SKM-1 treated with dmso at 0.1 percent for 144 hours (cell line): ENCODE data around the gene MATN1.
A peak's percentile ranks its signal among the peaks of the same experiment; 100 is the strongest.
"Not testable (repeated sequence)": the region's sequence is repeated elsewhere in the genome, so short reads cannot be mapped to it uniquely, and the experiment has no call there.

Experiments
- DNase-seq: peaks from one replicate; lab custom pipeline; 2025; ENCODE audit not compliant: unreplicated experiment; lab: John Stamatoyannopoulos, UW

The MATN1 gene

GRCh38 chr1:30723331-30723755, at the start of gene MATN1:
MATN1 (minus strand) TSS chr1:30723585; CDS start chr1:30723551, 34 bp downstream.
- DNase-seq = no peak

DNA sequence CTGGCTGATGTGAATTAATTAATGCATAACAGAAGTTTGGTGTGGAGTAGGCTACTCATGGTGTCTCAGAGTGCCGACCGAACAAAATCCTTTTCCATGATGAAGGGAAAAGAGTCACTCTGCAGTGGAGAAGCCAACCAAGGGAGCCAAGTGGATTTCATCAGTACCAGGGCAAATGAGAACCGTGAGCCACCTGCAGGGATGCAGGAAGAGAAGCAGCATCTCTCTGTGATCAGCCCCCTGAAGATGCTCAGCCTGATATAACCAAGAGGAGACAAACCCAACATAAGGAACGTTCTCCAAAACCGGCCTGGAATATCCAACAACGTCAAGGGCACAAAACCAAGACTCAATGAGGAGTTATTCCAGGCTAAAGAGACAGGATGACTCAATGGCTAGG, 47.6 kb upstream of the MATN1 start:
- no peak for DNase-seq

GRCh38 chr1:30770150-30770549, 46.8 kb upstream of the MATN1 start:
- no peak for DNase-seq

DNA sequence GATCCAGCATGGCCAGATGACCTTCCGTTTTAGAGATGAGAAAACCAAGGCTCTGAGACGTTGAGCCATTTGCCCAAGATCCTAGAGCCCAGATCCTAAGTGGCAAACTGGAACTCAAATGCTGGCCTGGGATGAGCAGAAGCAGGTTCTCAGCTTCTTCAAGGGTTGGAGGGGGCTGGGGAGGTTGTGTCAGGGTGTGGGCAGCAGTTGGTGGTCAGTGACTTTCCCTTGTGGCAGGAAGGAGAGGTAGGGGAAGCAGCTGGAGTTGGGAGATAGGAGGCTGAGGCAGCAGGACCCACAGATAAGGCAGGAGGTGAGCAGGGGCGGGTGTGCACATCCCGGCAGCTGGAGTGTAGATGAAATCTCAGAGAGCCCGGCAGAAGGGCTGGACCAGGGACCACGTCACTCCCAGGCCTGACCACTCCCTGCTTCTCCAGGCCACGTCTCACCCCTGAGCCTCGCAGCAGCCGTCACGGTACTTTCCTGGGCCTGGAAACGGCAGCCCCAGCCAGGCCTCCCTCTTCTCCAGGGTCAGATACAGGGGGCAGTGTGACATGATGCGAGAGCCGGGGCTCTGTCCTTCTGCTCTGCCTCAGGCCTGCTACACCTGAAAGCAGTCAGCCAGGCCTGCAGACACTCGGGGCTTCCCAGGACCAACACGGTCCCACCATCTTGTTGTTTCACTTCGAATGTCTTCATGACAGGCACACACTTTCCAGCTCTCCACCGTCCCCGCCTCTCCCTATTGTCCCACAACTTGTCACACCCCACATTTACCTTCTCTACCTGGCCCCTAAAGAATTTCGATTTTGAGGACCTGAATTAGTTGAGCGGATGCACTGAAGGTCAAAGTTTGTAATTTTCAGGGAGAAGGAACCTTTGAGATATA, 45.7 kb upstream of the MATN1 start:
- peak; percentile 47 for DNase-seq

DNA sequence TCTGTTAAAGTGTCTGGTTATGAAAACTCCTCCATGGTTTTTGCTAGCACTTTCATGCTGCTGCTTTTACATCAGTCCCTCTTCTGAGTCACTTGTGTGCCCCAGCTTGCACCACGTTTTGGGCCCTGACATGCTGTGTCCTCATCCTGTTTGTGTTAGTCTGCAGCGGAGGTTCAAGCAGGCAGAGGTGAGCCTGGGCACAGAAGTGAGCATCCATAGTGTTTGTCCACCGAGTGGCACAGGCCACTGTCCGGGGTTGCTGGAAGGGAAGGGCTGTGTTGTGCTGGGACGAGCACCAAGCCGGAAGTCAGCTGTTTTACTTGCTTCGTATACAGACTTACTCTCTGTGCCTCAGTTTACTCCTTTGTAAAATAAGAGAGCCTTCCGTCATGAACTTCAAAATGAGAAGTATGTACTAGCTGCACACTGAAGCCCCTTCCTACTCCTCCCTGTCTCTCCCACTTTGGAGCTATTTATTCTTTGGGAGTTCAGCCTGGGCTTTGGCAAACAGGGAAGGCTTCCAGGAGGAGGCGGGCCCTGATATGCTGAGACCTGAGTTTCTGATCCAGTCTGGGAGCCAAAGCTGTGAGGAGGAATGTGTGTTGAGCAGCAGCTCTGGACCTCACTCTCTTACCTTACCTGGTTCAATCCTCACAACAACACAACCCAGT, 44.9 kb upstream of the MATN1 start:
- no peak for DNase-seq

DNA sequence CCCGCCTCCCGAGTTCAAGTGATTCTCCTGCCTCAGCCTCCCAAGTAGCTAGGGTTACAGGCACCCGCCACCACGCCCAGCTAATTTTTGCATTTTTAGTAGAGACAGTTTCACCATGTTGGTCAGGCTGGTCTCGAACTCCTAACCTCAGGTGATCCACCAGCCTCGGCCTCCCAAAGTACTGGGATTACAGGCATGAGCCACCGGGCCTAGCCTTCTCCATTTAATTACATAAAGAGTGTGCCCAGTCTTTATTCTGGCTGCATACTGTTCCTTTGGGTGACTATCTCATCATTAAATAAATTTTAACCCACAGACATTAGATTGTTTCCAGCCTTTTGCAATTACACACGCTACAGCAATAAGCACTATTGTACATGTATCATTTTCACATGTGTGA, 43.6 kb upstream of the MATN1 start:
- not testable (repeated sequence) for DNase-seq

DNA sequence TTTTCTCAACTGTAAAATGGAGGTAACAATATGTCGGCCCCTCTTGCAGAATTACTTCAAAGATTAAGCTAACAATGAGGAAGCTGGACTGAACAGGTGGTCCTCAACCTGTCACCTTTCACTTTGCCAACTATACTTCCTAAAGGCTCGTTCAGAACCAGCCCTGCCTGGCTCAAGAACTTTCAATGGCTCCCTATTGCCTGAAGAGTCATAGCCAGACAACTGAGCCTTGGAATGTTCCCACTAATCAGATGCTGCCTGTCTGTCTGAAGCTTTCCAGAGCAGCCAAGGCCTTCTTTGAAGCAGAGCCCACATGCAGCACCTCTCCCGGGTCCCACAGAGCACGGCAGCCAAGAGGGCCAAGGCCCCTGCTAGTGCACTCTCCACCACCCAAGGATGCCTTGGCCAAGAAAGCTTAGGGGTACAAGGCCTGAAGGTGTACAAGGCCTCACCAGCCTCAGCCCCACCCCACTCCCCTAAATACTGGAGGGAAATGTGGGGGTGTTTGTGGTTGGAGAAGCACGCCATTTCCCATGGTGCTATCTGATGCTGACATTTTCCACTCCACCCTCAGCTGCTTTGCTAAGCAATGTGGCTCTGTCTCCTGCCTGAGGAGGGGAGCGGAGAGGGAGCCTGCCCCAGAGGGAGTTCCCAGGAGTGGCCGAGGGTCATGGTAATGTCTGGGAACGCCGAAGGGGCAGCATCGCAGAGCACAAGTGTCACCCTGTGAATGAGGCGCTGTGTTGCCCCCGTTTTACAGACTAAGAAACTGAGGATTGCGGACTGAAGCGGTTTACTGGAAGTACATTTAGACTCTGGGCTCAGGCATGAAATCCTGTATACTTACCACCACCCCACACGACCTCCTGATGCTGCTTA, 42.4 kb upstream of the MATN1 start:
- DNase-seq = no peak

DNA sequence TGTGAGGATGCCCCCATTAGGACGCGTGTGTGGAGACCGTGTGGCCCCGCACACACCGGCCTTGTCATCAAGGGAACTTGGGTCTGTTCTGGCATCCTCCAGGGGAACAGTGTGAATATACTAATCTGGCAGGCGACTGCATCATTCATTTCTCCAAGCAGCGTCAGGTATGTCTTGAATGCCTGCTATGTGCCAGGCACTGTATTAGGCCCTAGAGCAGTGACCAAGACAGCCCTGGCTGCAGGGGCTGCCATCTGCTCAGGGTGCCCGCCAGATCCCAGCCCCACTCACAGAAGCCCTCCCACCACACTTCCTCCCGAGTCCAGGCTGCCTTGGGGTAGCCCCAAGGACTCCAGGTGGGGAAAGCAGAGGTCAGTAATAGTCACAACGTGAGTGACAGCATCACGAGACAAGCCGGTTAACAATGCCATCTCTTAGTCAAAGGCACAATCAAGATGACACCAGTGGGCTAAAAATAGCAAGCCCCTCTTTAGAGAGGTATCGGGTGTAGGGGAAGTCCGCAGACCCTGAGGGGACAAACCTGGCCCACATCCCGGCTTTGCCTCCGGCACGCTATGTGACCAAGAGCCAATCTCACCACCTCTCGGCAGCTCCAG, 41.7 kb upstream of the MATN1 start:
- DNase-seq = no peak

DNA sequence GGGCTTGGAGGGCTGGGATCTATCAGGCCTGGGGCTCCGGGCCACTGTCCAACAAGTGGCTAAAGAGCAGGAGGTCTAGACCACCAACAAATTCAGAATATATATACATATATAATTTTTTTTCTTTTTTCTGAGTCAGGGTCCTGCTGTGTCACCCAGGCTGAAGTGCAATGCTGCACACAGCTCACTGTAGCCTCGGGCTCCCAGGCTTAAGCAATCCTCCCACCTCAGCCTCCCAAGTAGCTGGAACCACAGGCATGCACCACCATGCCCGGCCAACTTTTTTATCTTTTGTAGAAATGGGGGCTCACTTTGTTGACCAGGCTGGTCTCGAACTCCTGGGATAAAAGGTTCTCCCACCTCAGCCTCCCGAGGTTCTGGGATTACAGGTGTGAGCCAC, 41.0 kb upstream of the MATN1 start:
- no peak for DNase-seq

DNA sequence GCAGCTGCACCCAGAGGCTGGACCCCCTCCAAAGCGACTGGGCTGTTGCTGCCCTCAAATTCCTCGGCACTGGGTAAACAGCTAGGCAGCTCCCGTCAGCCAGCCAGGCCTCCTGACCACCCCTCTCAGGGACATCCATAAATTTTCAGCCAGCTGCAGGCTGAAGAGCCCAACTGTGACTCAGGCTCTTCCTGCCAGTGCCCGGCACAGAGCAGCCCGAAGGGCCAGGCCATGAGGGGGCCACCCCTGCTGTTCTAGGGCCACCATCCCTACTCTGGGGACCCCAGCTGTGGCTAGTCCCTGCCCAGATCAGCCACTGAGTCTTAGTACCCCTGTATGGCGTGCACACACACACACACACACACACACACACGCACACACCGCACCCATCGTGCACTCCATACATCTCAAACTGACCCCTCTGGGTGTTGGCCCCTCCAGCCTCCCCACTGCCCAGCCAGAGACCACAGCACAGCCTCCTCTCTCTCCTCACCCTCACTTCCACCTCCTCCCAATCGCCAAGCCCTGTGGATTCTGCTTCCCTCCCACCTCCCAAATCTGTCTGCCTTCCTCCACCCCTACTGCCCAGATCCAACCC, 40.4 kb upstream of the MATN1 start:
- no peak for DNase-seq

DNA sequence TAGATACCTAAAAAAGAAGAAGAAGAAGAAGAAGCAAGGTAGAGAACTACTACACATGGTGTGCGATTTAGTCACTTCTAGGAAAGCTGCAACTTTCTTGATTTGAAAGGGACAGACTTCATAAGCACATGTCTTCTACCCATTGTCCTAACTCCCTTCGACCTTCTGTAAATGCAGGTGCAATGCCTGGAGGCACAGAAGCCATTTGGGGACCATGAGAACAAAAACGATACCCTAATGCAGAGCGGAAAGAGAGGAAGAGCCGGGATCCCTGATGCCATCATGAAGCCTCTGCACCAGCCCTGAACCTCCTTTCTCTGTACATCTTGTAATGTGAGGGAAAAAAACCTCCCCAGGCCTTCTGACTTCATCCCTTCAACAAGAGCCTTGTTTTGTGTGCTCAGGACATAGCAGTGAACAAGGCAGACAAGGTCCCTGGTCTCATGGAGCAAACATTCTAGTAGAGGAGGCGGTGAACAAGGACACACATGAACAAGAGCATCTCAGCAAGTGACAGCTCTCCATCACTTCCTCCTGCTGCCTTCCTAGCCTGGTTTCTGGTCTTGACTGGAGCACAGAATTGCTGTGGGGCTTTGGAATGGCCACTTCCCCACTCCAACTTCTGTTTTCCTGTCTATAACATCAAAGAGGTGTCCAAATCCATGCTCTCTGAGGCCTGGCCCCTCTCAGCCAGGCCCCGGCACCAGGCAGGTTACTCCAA, 39.7 kb upstream of the MATN1 start:
- DNase-seq = no peak

- no peak for DNase-seq
Measured at GRCh38 chr1:30762152-30762929, 39.0 kb upstream of the MATN1 start.

- peak; percentile 21 for DNase-seq
Measured at GRCh38 chr1:30761381-30762151, 38.2 kb upstream of the MATN1 start.

- no peak for DNase-seq
Measured at GRCh38 chr1:30760596-30761324, 37.4 kb upstream of the MATN1 start.

DNA sequence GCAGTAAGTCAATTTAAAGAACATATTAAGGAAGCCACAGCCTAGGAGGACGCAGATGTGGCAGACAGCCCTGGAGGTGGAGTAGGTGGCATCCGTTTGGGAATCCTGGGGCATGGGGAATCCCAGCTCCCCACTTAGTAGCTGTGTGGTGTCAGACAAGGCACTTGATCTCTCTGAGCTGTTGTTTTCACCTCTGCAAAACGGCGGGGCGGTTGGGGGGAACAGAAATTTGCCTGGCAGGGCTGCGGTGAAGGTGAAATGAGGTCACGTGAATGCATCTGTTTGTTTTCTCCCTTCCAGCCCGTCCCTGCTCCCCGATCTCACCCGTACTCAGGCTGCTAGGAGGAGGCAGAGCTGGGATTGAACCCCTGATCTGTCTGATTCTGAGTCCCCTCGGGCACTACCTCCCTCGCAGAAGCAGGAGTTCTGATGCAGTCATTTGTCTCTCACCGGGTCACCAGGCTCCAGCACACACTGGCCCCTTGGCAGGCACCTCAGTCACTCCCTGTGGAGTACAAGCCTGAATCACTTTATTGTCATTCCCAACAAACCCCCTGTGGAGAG, 36.4 kb upstream of the MATN1 start:
- DNase-seq = no peak

DNA sequence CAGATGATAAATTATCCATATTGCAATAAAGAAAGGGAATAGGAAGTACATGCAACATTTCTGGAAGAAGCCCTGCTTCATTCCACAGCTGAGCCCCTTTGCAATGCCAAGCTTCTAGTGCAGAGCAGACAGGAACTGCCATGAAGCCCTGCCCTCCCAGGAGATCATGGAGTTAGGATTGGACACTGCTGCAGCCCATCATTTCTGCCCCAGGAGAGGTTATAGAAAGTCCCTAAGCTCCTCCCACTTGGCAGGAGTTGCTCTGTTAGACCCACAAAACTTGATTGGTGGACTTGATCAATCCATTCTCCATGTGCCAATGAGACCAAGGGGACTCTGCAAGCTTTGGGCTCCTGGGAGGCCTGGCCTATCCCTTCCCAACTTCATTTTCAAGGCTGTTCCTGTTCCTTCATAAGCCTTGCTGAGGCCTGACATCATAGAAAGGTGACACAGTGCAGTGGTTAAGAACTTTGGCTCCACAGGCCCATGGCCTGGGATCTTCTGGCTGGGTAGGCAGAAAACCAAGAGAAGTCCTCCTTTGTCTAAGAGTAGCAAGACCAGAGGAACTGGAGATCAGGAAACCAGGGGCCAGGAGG, 35.5 kb upstream of the MATN1 start:
- peak; percentile 55 for DNase-seq

DNA sequence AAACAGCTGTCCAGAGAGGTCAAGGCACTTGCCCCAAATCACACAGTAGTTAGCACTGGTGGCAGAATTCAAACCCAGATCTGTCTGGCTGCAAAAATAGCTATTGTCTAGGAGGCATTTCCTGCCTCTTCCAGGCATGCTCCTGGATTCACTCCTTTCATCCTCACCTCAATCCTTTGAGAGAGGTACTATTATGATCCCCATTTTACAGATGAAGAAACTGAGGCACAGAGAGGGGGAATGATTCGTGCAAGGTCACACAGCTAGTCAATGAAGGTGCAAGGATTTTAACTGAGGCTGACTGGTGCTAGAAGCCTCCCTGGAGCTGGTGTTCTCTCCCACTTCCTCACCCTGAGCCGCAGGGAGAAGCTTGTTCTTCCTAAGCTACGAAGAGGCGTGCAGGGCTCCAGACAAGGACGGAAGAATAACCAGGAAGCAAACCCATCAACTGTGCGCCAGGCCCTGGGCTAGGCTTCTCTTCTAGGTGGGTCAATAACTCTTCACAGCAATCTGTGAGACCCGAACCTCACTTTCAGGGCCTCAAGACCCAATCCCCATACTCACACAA, 34.8 kb upstream of the MATN1 start:
- no peak for DNase-seq
